Measurements from ENCODE around the gene PTRHD1. TPM values are rescaled to one million over a fixed set of nuclear protein-coding genes. Genes with fewer than 3 reads are reported as not detected.
A peak's percentile ranks its signal among the peaks of the same experiment; 100 is the strongest.

The PTRHD1 gene
- total and polyA plus RNA-seq, 2 of the 8 experiments (the other 6 are each of a cell fraction or from before 2014, with no cell fraction given): 46.2 to 91.9 TPM

- Histone ChIP-seq H2BK20ac (ENCODE audit: low read length) (peak overlapping the region; percentile 50; the same call in 1 of the 2 replicates), H3K27me3 (replicated peaks in 1 of 4; ENCODE audit: control insufficient read depth in 3 of 4, extremely low read depth in 1 of 4, insufficient read depth in 3 of 4, low read length in 3 of 4) (no peaks in the 10 kb centered on the region), H3K23me2 (ENCODE audit: low read depth, low read length) (peaks cover 2% of the 10 kb centered on the region; the same call in 1 of the 2 replicates), H4K91ac (replicated peaks; ENCODE audit: insufficient read length, low read length) (no peak overlapping the region), H3K9me3 (ENCODE audit: insufficient read depth in 2 of 2, low read depth in 1 of 2, low read length in 1 of 2) (0 out of 4 replicates have a peak, but pooled peaks cover 0 to 3% of the 10 kb centered on the region in 2 experiments), H2BK120ac (replicated peaks; ENCODE audit: low read depth, low read length) (no peak overlapping the region), H3K79me1 (ENCODE audit: low read depth, low read length) (peaks cover 3% of the 10 kb centered on the region; the same call in 1 of the 2 replicates), H3K79me2 (ENCODE audit: control insufficient read depth in 1 of 2, insufficient read depth in 2 of 2, low read length in 2 of 2) (no peaks in the 10 kb centered on the region), H2BK15ac (ENCODE audit: low read length) (peak overlapping the region; percentile 66; the same call in 1 of the 2 replicates), H3K4me2 (ENCODE audit: insufficient read depth in 1 of 2, low read depth in 2 of 2, low read length in 2 of 2) (peak overlapping the region; percentile 21 to 50; a peak in 3 of 4 replicates), H3K23ac (ENCODE audit: insufficient read length) (no peak overlapping the region), H3K9ac (replicated peaks in 1 of 4; ENCODE audit: extremely low read depth in 1 of 4, low read depth in 3 of 4, low read length in 3 of 4) (0 out of 7 replicates have a peak overlapping the region, but pooled peaks of 1 of the 4 experiments have one; percentile 6), H4K8ac (ENCODE audit: extremely low read depth, insufficient read depth, low read length) (no peak overlapping the region), H3K56ac (replicated peaks; ENCODE audit: insufficient read length, low read depth, low read length) (no peak overlapping the region), H4K5ac (ENCODE audit: insufficient read length, low read depth, low read length) (no peak overlapping the region), H2AFZ (ENCODE audit: low read length) (no peak overlapping the region), H3K14ac (ENCODE audit: insufficient read length) (no peak overlapping the region), H2BK12ac (ENCODE audit: low read depth, low read length) (peak overlapping the region; percentile 51; the same call in 1 of the 2 replicates), H4K20me1 (replicated peaks in 1 of 2; ENCODE audit: control insufficient read depth in 1 of 2, insufficient read depth in 2 of 2, low read length in 2 of 2) (peaks cover 2 to 7% of the 10 kb centered on the region in 2 experiments), H3K27ac (ENCODE audit: low read depth, low read length) (peak overlapping the region; percentile 18; the same call in 1 of the 2 replicates), H2AK5ac (ENCODE audit: low read depth, low read length) (no peak overlapping the region; the same call in 1 of the 2 replicates), H3K18ac (ENCODE audit: extremely low read depth, low read length) (peak overlapping the region; percentile 49), H3K4me1 (replicated peaks in 1 of 4; ENCODE audit: control insufficient read depth in 3 of 4, insufficient read depth in 4 of 4, low read length in 3 of 4) (peaks cover 15 to 31% (median 22%) of the 10 kb centered on the region in 4 experiments), H3K4me3 (ENCODE audit: extremely low read depth in 1 of 4, insufficient read depth in 2 of 4, low read depth in 3 of 4, low read length in 4 of 4) (peak overlapping the region in 2 of 4 experiments; percentile 12 to 19; a peak in 2 of 8 replicates), H3K36me3 (ENCODE audit: control insufficient read depth in 2 of 4, insufficient read depth in 4 of 4, low read length in 3 of 4) (peaks cover 16 to 60% (median 44%) of the 10 kb centered on the region in 4 experiments), H3K4ac (replicated peaks; ENCODE audit: insufficient read length, low read depth, low read length) (peak overlapping the region; percentile 18), H2BK5ac (ENCODE audit: low read depth, low read length) (peak overlapping the region; percentile 93; the same call in 1 of the 2 replicates)
- ChIA-PET POLR2A (ENCODE audit: partially characterized antibody) (interaction anchor here (0.5 to 2.2 kb wide), 8 partner anchors 9 to 324 kb away, joined by 3 to 10 read pairs (median 4); partner anchors contain the start of genes CENPO and PTRHD1), CTCF (ENCODE audit: partially characterized antibody) (interaction anchor here (1.0 to 2.1 kb wide), 5 partner anchors 209 to 412 kb away, joined by 3 to 9 read pairs (median 4); no protein-coding TSS in a partner anchor)
- peak in 1 of 2 experiments; percentile 62 for DNase-seq (ENCODE audit: low read depth in 1 of 2, low spot score in 2 of 2)
- peak; percentile 97 for FAIRE-seq
- WGBS, 2 experiments (ENCODE audit: extremely low coverage in 1 of 2, insufficient coverage in 1 of 2, insufficient read length in 1 of 2, insufficient replicate concordance in 2 of 2, low coverage in 1 of 2, low lambda C conversion rate in 2 of 2, missing lambda C conversion rate in 1 of 2): 66% methylated on average over 7 of the region's 7 CpGs; no CpG with 5 or more reads in 1 of the 2 experiments
- TF ChIP-seq SP4 (IDR thresholded peaks at IDR 0.05; ENCODE audit: low read length) (no peak), RXRA (IDR thresholded peaks at IDR 0.05; ENCODE audit: insufficient read depth, low read depth, low read length) (no peak), CHD1 (IDR thresholded peaks at IDR 0.05; ENCODE audit: low read depth, low read length) (no peak), GTF2F1 (IDR thresholded peaks at IDR 0.05; ENCODE audit: borderline replicate concordance, low read depth, low read length) (peak; percentile 60; the same call in 1 of the 2 replicates), SRF (IDR thresholded peaks at IDR 0.05; ENCODE audit: low read depth, low read length) (no peak), POU5F1 (IDR thresholded peaks at IDR 0.05; ENCODE audit: low read depth, low read length) (0 out of 2 replicates have a peak, but pooled peaks have one; percentile 36), EZH2 (IDR thresholded peaks at IDR 0.05; ENCODE audit: low read depth, low read length, severe bottlenecking) (no peak), TEAD4 (IDR thresholded peaks at IDR 0.05; ENCODE audit: low read depth, low read length) (no peak), USF2 (IDR thresholded peaks at IDR 0.05; ENCODE audit: low read length) (no peak), CHD2 (IDR thresholded peaks at IDR 0.05; ENCODE audit: low read length) (no peak)
These were observed 29.0 kb upstream of the PTRHD1 start for GRCh38 chr2:24822049-24822706.
